BLaER1 treated with 17β-estradiol and CSF1 and Interleukin-3, amounts not matched to agents 10 nM and 100 nM (cell line): Measurements from ENCODE around the gene MARVELD3.

ENCODE experiments used
- H3K27ac ChIP-seq, 11 experiments: shearing (Covaris generic); formaldehyde crosslinking; 2 replicates each; pipeline ENCODE4 v1.8.1; 2022
- H3K27me3 ChIP-seq, 11 experiments: shearing (Covaris generic); formaldehyde crosslinking; 2 replicates each; pipeline ENCODE4 v1.8.1; 2022
- H3K36me3 ChIP-seq, 11 experiments: shearing (Covaris generic); formaldehyde crosslinking; 2 replicates each; pipeline ENCODE4 v1.8.1; 2022
- H3K4me1 ChIP-seq, 10 experiments: shearing (Covaris generic); formaldehyde crosslinking; 2 replicates each; pipeline ENCODE4 v1.8.1; 2022
- H3K4me2 ChIP-seq, 11 experiments: shearing (Covaris generic); formaldehyde crosslinking; 2 replicates each; pipeline ENCODE4 v1.8.1; 2022
- H3K4me3 ChIP-seq, 10 experiments: shearing (Covaris generic); formaldehyde crosslinking; 2 replicates each; pipeline ENCODE4 v1.8.1; 2022
- H3K9ac ChIP-seq, 11 experiments: shearing (Covaris generic); formaldehyde crosslinking; 2 replicates each; pipeline ENCODE4 v1.8.1; 2022
- H3K9me3 ChIP-seq, 11 experiments: shearing (Covaris generic); formaldehyde crosslinking; replicated peaks in 1 of 11; 2 replicates each; pipeline ENCODE4 v1.8.1; 2022
- H4K20me1 ChIP-seq, 11 experiments: shearing (Covaris generic); formaldehyde crosslinking; 2 replicates each; pipeline ENCODE4 v1.8.1; 2022
- Cebpa-rat ChIP-seq, 11 experiments: shearing (Covaris generic); IDR thresholded peaks; 2 replicates each; pipeline ENCODE4 v1.8.1; 2022

MARVELD3 gene

DNA sequence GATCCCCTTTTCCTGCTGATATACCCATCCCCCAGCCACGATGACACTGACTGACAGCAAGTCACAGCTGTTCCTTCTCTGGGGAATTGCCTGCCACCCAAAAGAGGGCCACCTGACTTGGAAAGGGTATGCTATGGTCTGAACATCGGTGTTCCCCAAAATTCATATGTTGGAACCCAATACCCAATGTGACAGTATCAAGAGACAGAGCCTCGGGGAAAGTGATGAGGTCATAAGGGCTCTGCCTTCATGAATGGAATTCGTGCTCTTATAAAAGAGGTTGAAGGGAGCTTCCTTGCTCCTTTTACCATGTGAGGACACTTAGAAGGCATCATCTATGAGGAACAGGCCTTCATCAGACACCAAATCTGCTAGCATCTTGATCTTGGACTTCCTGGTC lies 7.6 kb upstream of the MARVELD3 start:
- no peaks in the 10 kb centered on the region for H3K27me3 ChIP-seq
- H3K4me3 ChIP-seq, result no peak overlapping the region
- TF ChIP-seq Cebpa-rat (IDR thresholded peaks at IDR 0.05), result no peak
- H3K9ac ChIP-seq, result no peak overlapping the region
- no peak overlapping the region for H3K4me2 ChIP-seq
- no peaks in the 10 kb centered on the region for H3K9me3 ChIP-seq
- H3K27ac ChIP-seq, result no peak overlapping the region
- H3K36me3 ChIP-seq, result no peaks in the 10 kb centered on the region
- peaks cover 0 to 14% (median 5%) of the 10 kb centered on the region in 10 experiments; a peak in 12 of 20 replicates for H3K4me1 ChIP-seq
- H4K20me1 ChIP-seq, result no peaks in the 10 kb centered on the region

DNA sequence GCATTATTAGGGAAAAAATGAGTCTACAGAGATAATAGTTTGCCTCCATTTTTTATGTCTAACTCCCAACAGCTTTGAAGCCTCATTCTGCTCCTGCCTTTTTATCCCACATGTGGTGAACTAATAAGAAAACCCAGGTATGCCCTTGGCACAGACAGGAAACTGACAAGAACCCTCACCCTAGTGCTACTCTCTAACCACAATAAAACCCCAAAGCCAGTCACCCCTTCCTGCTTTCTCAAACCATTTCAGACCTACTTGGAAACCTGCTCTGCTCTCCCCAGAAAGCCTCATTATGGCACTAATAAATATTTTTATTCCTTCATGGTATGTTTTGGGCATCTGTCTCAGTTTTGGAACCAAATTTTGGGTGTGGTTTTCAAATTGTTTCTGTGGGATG lies 3.9 kb upstream of the MARVELD3 start:
- Histone ChIP-seq H3K9me3 (peaks cover 5 to 13% (median 11%) of the 10 kb centered on the region in 11 experiments; a peak in 19 of 22 replicates), H3K27ac (no peak overlapping the region), H3K9ac (no peak overlapping the region), H3K4me2 (peak overlapping the region in 1 of 11 experiments; percentile 33; a peak in 2 of 22 replicates), H4K20me1 (no peaks in the 10 kb centered on the region), H3K4me3 (no peak overlapping the region), H3K36me3 (no peaks in the 10 kb centered on the region), H3K27me3 (no peaks in the 10 kb centered on the region), H3K4me1 (peaks cover 0 to 26% (median 5%) of the 10 kb centered on the region in 10 experiments; a peak in 13 of 20 replicates)
- no peak for TF ChIP-seq Cebpa-rat (IDR thresholded peaks at IDR 0.05)

DNA sequence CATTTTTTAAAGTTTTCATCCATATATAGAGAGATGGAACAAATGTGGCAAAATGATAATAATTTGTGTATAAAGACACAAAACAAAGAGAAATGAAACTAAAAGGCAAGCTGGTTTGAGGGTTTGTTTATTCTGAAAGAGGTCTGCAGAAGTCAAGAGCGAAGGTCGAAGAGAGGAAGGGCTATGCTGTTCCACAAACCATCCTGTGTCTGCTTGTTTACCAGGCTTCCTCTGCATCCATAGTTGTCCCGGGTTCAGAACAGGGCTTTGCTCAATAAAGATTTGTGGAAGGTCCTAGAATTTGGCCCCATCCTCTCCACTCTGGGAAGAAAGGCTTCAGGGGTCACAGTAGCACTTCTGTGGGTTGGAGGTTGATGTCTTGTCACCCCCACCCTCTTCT lies 2.4 kb upstream of the MARVELD3 start:
- H3K9ac ChIP-seq, result no peak overlapping the region
- no peak overlapping the region for H3K4me3 ChIP-seq
- no peaks in the 10 kb centered on the region for H3K27me3 ChIP-seq
- no peak for TF ChIP-seq Cebpa-rat (IDR thresholded peaks at IDR 0.05)
- no peak overlapping the region for H3K27ac ChIP-seq
- peaks cover 5 to 14% (median 11%) of the 10 kb centered on the region in 11 experiments; a peak in 19 of 22 replicates for H3K9me3 ChIP-seq
- peaks cover under 1 to 32% (median 6%) of the 10 kb centered on the region in 10 experiments; a peak in 16 of 20 replicates for H3K4me1 ChIP-seq
- peak overlapping the region in 3 of 11 experiments; percentile 3 to 71 (median 65); a peak in 4 of 22 replicates for H3K4me2 ChIP-seq
- H3K36me3 ChIP-seq, result no peaks in the 10 kb centered on the region
- H4K20me1 ChIP-seq, result no peaks in the 10 kb centered on the region

DNA sequence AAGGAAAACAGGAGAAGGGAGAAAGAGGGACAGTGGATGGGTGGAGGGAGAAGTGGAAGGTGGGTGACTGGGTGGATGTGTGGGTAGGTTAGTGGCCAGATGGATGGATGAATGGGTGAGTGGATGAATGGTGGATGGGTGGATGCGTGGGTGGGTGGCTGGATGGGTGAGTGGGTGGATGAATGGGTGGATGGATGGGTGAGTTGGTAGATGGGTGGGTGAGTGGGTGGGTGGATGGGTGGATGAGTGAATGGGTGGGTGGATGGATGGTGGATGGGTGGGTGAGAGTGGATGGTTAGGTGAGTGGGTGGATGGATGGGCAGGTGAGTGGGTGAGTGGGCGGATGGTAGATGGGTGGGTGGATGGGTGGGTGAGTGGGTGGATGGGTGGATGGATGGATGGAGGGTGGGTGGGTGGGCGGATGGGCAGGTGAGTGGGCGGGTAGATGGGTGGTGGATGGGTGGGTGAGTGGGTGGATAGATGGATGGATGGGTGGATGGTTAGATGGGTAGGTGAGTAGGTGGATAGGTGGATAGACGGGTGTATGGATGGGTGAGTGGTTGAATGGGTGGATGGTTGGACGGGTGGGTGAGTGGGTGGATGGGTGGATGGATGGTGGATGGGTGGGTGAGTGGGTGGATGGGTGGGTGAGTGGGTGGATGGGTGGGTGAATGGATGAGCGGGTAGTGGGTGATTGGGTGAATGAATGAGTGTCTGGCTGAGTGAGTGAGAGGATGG lies 702 bp upstream of the MARVELD3 start:
- TF ChIP-seq Cebpa-rat (IDR thresholded peaks at IDR 0.05), result no peak
- H3K9ac ChIP-seq, result no peak overlapping the region

DNA sequence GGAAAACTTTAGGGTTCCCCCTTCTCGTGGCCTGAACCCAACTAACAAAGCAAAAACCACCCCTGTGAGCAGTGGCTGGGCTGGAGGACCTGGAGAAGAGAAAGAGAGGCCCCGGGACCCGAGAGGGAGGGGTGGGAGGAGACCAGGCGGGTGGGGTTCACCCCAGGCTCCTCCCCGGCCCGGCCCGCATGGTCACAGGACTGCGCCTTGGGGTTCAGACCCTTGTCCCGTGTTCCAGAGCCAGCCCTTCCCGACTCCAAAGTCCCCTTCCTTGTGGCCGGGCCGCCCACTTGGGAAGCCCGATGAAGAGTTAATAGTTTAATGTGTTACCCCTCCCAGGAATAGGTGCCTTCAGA lies 852 bp downstream of the MARVELD3 start:
- no peaks in the 10 kb centered on the region for H3K27me3 ChIP-seq
- H3K36me3 ChIP-seq, result no peaks in the 10 kb centered on the region
- no peak for TF ChIP-seq Cebpa-rat (IDR thresholded peaks at IDR 0.05)
- H3K9me3 ChIP-seq, result peaks cover 5 to 14% (median 11%) of the 10 kb centered on the region in 11 experiments; a peak in 19 of 22 replicates
- H3K4me3 ChIP-seq, result no peak overlapping the region
- no peak overlapping the region for H3K4me2 ChIP-seq
- peaks cover 10 to 48% (median 16%) of the 10 kb centered on the region in 10 experiments; a peak in 19 of 20 replicates for H3K4me1 ChIP-seq
- H3K27ac ChIP-seq, result no peak overlapping the region
- no peak overlapping the region for H3K9ac ChIP-seq
- H4K20me1 ChIP-seq, result no peaks in the 10 kb centered on the region

More for the DNA sequence above, 702 bp upstream of the MARVELD3 start:
- no peaks in the 10 kb centered on the region for H3K27me3 ChIP-seq
- H3K4me2 ChIP-seq, result no peak overlapping the region
- no peak overlapping the region for H3K4me3 ChIP-seq
- H3K9me3 ChIP-seq, result peaks cover 5 to 14% (median 11%) of the 10 kb centered on the region in 11 experiments; a peak in 19 of 22 replicates
- H3K36me3 ChIP-seq, result no peaks in the 10 kb centered on the region
- no peak overlapping the region for H3K27ac ChIP-seq
- H4K20me1 ChIP-seq, result no peaks in the 10 kb centered on the region
- H3K4me1 ChIP-seq, result peaks cover 10 to 48% (median 16%) of the 10 kb centered on the region in 10 experiments; a peak in 19 of 20 replicates

DNA sequence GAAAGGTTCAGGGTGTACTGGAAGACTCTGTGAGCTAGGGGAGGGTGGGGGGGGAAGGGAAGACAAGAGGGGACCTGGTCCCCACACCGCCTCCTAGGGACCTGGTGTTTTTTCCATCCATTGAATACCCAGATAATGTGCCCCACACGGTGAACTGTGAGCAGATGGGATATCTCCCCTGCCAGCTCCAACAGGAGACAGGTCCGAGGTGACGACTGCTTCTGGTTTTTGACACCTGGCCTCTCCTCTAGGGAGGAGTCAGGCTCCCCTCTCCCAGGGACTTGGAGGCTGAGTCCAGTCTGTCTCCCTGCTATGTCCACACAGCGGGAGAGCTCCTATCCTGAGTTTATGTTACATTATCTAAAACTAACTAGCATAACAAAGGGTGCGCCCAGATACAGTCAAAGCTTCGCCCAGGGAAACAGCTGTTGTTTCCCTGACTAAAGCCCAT lies 1.8 kb downstream of the MARVELD3 start:
- Histone ChIP-seq H3K36me3 (no peaks in the 10 kb centered on the region), H3K27ac (no peak overlapping the region), H3K4me1 (peaks cover 9 to 40% (median 12%) of the 10 kb centered on the region in 10 experiments; a peak in 18 of 20 replicates), H3K4me3 (no peak overlapping the region), H4K20me1 (no peaks in the 10 kb centered on the region), H3K27me3 (no peaks in the 10 kb centered on the region), H3K9ac (no peak overlapping the region), H3K9me3 (peaks cover 5 to 14% (median 11%) of the 10 kb centered on the region in 11 experiments; a peak in 19 of 22 replicates), H3K4me2 (no peak overlapping the region)
- TF ChIP-seq Cebpa-rat (IDR thresholded peaks at IDR 0.05), result no peak

DNA sequence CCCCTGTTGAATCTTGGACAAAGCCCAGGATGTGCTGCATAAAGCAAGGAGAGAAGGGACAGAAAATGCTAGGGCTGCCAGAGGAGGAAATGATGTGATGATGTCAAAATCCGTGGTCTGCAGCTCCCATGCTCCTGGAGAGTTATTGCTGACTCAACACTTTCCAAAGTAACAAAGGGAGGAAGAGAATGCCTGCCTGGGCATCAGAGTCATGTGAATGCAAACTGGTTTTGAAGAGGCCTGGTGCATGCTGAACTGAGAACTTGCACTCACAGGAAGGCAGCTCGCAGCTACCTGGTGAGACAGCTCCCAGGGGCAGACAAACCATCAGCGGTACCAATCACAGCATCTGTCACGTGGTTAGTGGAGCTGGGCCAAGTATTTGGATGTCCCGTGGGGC lies 2.8 kb downstream of the MARVELD3 start:
- Histone ChIP-seq H3K27ac (peak overlapping the region in 2 of 11 experiments; percentile 10 to 18; a peak in 2 of 22 replicates), H3K4me3 (no peak overlapping the region)

DNA sequence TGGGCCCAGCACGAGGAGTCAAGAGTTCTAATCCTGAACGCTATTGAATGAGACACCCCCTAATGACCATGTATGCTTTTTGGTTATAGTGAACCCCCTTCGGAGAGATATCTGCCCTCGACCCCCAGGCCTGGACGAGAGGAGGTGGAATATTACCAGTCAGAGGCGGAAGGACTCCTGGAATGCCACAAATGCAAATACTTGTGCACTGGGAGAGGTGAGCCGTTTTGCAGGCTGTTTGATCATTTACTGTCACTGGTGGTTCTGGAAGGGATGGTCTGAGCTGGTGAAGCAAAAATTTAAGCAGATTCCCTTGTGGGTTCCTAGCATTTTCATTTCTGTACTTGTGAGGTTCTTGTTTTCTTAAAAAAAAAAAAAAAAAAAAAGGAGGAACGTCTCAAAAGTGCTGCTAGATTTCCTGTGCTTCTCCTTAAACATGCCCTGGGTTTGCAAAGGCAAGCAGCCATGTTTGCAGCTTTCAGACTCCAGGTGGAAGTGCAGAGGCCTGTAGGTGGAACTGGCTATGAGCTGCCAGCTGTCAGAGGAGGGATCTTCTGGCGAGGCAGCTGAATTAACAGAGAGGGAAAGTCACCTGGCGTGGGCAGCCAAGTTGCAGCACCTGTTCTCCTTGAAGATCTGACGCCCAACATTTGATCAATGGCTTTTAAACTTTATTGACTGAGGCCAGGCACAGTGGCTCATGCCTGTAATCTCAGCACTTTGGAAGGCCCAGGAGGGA lies 3.5 kb downstream of the MARVELD3 start:
- H3K27ac ChIP-seq, result peak overlapping the region in 2 of 11 experiments; percentile 10 to 18; a peak in 1 of 22 replicates
- no peaks in the 10 kb centered on the region for H3K27me3 ChIP-seq
- H3K4me2 ChIP-seq, result peak overlapping the region; percentile 8 to 86 (median 31); a peak in 15 of 22 replicates

More for the DNA sequence above, 2.8 kb downstream of the MARVELD3 start:
- no peaks in the 10 kb centered on the region for H3K36me3 ChIP-seq
- TF ChIP-seq Cebpa-rat (IDR thresholded peaks at IDR 0.05), result no peak
- peak overlapping the region in 2 of 11 experiments; percentile 7 to 14; a peak in 1 of 22 replicates for H3K9ac ChIP-seq
- H3K4me1 ChIP-seq, result peaks cover 9 to 30% (median 12%) of the 10 kb centered on the region in 10 experiments; a peak in 18 of 20 replicates
- no peaks in the 10 kb centered on the region for H4K20me1 ChIP-seq
- H3K9me3 ChIP-seq, result peaks cover 5 to 14% (median 11%) of the 10 kb centered on the region in 11 experiments; a peak in 19 of 22 replicates
- H3K27me3 ChIP-seq, result no peaks in the 10 kb centered on the region
- peak overlapping the region; percentile 8 to 86 (median 31); a peak in 17 of 22 replicates for H3K4me2 ChIP-seq

DNA sequence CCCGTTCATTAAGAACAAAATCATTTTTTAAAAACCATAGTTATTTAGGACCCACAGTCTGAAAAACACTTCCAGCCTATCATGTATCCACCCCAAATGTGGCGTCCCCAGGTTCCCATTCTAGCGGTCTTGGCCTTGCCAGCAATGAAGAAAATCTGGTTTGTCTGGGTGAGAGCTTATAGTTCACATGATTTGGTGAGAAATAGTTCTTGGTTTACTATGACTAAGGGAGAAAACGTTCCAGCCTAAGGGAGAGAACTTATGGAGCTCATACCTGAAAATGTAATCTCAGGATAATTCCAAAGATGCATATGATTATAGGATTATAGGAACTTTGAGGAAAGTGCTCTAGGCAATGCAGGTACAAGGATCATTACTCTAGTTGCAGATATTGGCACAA lies 4.8 kb downstream of the MARVELD3 start:
- Histone ChIP-seq H3K4me3 (no peak overlapping the region), H3K27me3 (no peaks in the 10 kb centered on the region), H3K9ac (no peak overlapping the region), H3K4me1 (peaks cover 9 to 31% (median 12%) of the 10 kb centered on the region in 10 experiments; a peak in 18 of 20 replicates), H3K27ac (no peak overlapping the region), H3K4me2 (no peak overlapping the region), H4K20me1 (no peaks in the 10 kb centered on the region), H3K9me3 (peaks cover 5 to 13% (median 11%) of the 10 kb centered on the region in 11 experiments; a peak in 19 of 22 replicates), H3K36me3 (no peaks in the 10 kb centered on the region)
- TF ChIP-seq Cebpa-rat (IDR thresholded peaks at IDR 0.05), result no peak

More for the DNA sequence above, 3.5 kb downstream of the MARVELD3 start:
- Histone ChIP-seq H3K9ac (peak overlapping the region in 2 of 11 experiments; percentile 7 to 14; a peak in 1 of 22 replicates), H4K20me1 (no peaks in the 10 kb centered on the region), H3K4me3 (no peak overlapping the region), H3K9me3 (peaks cover 5 to 14% (median 11%) of the 10 kb centered on the region in 11 experiments; a peak in 19 of 22 replicates), H3K36me3 (no peaks in the 10 kb centered on the region), H3K4me1 (peaks cover 9 to 23% (median 12%) of the 10 kb centered on the region in 10 experiments; a peak in 18 of 20 replicates)
- no peak for TF ChIP-seq Cebpa-rat (IDR thresholded peaks at IDR 0.05)
